Stimulated activated CD8-positive, alpha-beta memory T cell treated with anti-CD3 and anti-CD28 coated beads, Interleukin-12 subunit alpha, Interleukin-12 subunit beta, amount 100 ng/mL, for 4 hours (primary cell): ENCODE data around the gene ULK4.
"Not testable (repeated sequence)": the region's sequence is repeated elsewhere in the genome, so short reads cannot be mapped to it uniquely, and the experiment has no call there.

Experiments used
- DNase-seq: peaks from one replicate; pipeline ENCODE4 v3.0.0-alpha.2; 2020; ENCODE audit warnings: low read depth

Gene ULK4

GRCh38 chr3:41431386-41431785 is 530.5 kb downstream of the ULK4 start:
- DNase-seq: no peak

GRCh38 chr3:41430886-41431285 is 531.0 kb downstream of the ULK4 start:
- DNase-seq: no peak

GRCh38 chr3:41430391-41430790 is 531.5 kb downstream of the ULK4 start:
- no peak for DNase-seq

GRCh38 chr3:41426485-41426884 is 535.4 kb downstream of the ULK4 start:
- DNase-seq: no peak

GRCh38 chr3:41424543-41425300 is 537.2 kb downstream of the ULK4 start:
- no peak for DNase-seq

GRCh38 chr3:41419809-41420208 is 542.1 kb downstream of the ULK4 start:
- no peak for DNase-seq

- DNase-seq: peak; percentile 9
Observed at GRCh38 chr3:41418961-41419691, 542.8 kb downstream of the ULK4 start.

- DNase-seq: no peak
Observed at GRCh38 chr3:41417574-41417973, 544.3 kb downstream of the ULK4 start.

- DNase-seq: no peak
Observed at GRCh38 chr3:41411065-41411464, 550.8 kb downstream of the ULK4 start.

GRCh38 chr3:41405466-41405865 is 556.4 kb downstream of the ULK4 start:
- DNase-seq: no peak

GRCh38 chr3:41404582-41404981 is 557.3 kb downstream of the ULK4 start:
- DNase-seq: no peak

- no peak for DNase-seq
Observed at GRCh38 chr3:41394896-41395295, 567.0 kb downstream of the ULK4 start.

- DNase-seq: not testable (repeated sequence)
Observed at GRCh38 chr3:41370765-41371535, 591.0 kb downstream of the ULK4 start.

GRCh38 chr3:41370307-41370706 is 591.6 kb downstream of the ULK4 start:
- no peak for DNase-seq

- no peak for DNase-seq
Observed at GRCh38 chr3:41369838-41370237, 592.1 kb downstream of the ULK4 start.

- no peak for DNase-seq
Observed at GRCh38 chr3:41365973-41366372, 595.9 kb downstream of the ULK4 start.

- DNase-seq: no peak
Observed at GRCh38 chr3:41364736-41365135, 597.2 kb downstream of the ULK4 start.

- DNase-seq: no peak
Observed at GRCh38 chr3:41363830-41364523, 597.9 kb downstream of the ULK4 start.

GRCh38 chr3:41362638-41363559 is 599.0 kb downstream of the ULK4 start:
- DNase-seq: no peak

- DNase-seq: no peak
Observed at GRCh38 chr3:41357271-41357670, 604.6 kb downstream of the ULK4 start.

GRCh38 chr3:41356775-41357174 is 605.1 kb downstream of the ULK4 start:
- no peak for DNase-seq
